HG02973 (cell line): ENCODE measurements around the gene COLQ.
"Not testable (repeated sequence)": the region's sequence is repeated elsewhere in the genome, so short reads cannot be mapped to it uniquely, and the experiment has no call there.

ENCODE experiments used
- ATAC-seq: cut with Tn5 transposase; IDR thresholded peaks from one replicate; pipeline ENCODE4 v1.9.1; 2021; ENCODE audit warnings: moderate library complexity; ENCODE audit not compliant: unreplicated experiment

COLQ gene

GRCh38 chr3:15521573-15521965, at the start of gene COLQ:
TSS of gene COLQ (minus strand) at chr3:15521706. CDS start at chr3:15521625, 81 bp downstream.
- no peak for ATAC-seq

- ATAC-seq, result no peak
Measured at GRCh38 chr3:15563190-15563589, 41.7 kb upstream of the COLQ start.

GRCh38 chr3:15562560-15562959, 41.1 kb upstream of the COLQ start:
- no peak for ATAC-seq

DNA sequence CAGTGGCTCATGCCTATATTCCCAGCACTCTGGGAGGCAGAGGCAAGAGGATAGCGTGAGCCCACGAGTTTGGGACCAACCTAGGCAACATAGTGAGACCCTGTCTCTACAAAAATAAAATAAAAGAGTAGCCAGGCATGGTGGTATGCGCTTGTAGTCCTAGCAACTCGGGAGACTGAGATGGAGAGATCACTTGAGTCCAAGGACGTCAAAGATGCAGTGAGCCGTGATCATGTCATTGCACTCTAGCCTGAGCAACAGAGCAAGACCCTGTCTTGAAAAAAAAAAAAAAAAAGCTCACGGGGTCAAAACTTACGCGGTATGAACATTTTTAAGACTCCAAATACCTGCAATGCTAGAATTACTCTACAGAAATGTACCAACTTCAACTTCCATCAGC, 37.1 kb upstream of the COLQ start:
- no peak for ATAC-seq

DNA sequence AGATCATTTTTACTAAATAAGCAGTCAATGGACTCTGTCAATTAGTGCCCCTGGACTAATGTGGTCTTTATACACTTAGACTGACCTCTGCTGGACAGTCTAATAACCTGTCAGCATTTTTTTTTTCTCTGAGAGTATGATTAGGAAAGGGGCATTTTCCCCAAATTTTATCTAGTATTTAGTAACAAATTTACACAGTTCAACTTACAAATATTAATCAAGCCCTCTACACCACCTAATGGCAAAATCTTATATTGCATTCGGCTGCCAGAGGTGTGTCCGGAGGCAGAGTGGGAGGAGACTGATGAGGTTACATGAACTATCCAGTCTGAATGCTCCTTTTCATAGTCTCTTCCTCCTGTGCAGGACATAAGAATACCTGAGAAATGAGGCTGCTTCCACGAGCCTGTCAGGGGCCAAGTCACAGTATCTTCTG, 36.0 kb upstream of the COLQ start:
- peak; percentile 71 for ATAC-seq

DNA sequence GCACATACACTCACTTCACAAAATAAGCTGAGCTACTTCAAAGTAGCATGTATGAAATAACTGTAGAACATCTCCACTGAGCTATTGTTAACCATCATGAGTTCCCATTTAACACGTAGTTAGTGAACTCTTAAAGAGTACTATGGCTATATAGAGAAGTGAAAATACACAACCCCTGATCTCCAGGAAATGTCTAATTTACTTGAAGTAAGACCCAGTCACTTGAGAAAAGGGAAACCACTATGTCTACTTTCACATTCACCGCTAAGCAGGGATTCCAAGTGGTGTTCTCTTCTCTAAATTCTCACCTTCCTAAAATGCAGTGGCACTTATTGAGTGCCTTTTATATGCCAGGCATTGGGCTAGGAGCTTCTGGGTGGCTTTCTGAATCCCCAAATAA, 35.0 kb upstream of the COLQ start:
- ATAC-seq, result peak; percentile 85

DNA sequence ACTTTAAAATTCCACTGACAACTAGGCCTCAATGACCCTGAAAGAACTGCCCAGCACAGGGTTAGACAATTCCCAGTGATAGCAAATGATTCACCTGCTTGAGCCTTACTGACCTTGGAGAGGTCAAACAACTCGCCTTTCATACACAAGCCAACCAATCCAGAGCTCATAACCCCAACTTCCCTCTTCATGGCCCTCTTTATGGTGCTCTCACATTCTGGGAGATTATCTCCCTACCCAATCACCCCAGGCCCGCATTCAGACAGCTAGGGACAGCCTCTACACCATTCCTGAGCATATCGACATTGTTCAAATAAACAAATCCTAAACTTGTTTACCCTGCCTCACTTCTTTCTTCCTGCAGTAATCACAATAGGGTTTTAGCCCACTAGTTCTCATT, 32.2 kb upstream of the COLQ start:
- no peak for ATAC-seq

- ATAC-seq, result no peak
Measured at GRCh38 chr3:15551902-15552301, 30.4 kb upstream of the COLQ start.

GRCh38 chr3:15549846-15550245, 28.3 kb upstream of the COLQ start:
- ATAC-seq, result no peak

DNA sequence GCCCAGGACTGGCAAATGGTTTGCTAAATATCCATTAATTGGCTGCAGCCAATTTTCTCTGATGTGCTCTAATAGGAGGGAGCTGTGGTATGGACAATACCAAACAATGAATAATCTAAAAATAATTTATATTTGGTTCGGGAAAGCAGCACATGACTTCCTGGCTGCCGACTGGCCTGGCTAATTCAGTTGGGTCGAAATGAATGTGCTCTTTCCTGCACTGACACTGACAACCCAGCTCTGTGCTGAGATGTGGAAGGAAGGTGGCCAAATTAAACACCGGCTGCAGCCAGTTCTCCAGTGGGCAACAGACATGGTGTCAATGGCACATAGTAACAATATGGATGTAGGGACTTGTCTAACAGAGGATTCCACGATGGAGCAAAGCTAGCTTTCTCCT, 21.1 kb upstream of the COLQ start:
- no peak for ATAC-seq

DNA sequence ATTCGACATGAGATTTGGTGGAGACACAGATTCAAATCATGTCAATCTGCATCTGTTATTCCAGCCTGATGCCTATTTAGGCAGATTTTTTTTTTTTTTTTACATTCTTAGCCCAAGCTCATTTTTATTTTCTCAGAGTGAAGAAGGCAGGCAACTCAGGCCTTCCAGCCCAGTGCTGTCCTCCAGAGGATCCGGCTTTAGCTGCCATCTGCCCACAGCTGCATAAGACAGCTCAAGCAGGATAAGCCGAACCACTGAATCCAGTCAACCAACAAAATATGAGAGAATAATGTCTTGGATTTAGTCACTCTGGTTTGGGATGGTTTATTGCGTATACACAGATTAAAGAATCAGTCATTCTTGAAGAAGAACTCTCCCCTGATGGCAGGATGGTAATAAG, 19.9 kb upstream of the COLQ start:
- ATAC-seq, result no peak

GRCh38 chr3:15539066-15539465, 17.6 kb upstream of the COLQ start:
- no peak for ATAC-seq

DNA sequence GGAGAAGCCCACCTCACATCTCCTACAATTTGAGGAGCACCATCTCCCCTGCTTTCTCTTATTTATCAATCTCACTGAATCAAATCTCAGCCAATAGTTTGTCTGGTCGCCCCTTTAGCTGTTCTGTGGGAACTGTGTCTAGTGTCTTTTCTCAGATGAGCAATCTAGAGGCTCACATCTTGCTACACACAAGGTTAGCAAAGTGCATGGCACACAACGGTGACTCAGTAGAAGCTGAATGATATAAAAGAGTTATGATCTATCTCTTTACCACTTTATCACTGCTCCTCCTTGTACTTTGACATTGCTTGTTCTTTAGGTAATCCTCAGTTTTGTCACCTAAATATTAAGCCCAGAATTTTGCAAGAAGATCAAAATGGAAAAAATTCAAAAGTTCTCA, 16.8 kb upstream of the COLQ start:
- ATAC-seq, result no peak

DNA sequence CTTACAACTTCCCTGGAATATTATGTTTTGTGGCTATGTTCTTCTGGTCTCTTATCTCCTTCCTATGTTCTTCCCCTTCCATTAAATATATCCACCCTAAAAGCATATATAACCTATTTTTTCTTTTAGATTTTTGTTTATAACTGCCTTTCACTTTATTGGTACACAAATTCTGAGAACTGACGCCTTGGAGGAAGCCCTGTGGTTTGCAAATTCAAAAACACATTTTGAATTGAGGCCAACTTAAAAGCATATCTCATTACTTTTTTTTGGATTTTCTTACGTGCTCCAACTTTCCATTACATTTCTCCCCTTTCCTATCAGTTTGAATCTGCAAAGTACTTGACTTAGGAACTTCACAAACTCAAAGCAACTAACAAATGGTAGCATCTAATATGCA, 15.3 kb upstream of the COLQ start:
- ATAC-seq, result no peak

DNA sequence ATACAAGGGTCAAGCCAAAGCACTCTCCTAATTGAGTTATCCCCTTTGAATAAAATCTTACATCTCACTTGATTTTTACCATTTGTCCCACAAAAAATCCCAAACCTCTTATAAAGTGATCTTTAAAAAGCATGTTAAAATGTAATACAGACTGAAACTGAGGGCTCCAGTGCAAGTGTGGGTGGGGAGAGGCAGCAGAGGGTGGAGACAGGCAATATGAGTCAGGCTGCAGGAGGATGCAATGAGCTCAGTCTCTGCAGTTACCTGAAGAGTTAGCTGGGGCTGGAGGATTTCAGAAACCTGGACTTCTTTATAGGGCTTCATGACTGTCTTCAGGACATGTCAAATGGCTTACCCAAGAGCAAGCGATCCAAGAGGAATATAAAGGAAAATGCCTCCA, 14.2 kb upstream of the COLQ start:
- ATAC-seq, result no peak

- not testable (repeated sequence) for ATAC-seq
Measured at GRCh38 chr3:15532614-15533013, 11.1 kb upstream of the COLQ start.

DNA sequence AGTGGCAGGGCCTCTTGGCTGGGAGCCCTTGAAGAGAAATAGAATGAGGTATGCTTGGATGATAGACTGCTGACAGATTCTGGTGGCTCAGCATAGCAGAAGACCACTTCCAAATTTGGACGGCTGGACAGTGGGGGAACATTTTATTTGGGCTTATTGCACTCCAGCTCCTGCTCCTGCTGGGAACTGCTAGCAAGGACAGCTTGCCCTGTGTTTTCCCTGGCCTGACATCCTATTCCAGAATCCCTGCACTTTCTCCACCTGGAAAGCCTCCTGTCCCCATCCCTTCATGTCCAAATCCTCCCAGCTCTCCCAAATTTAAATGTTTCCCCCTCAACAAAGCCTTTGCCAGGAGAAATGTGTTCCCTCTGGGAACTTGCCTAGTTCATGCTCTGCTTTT, 9.8 kb upstream of the COLQ start:
- ATAC-seq, result no peak

GRCh38 chr3:15528854-15529537, 7.5 kb upstream of the COLQ start:
- no peak for ATAC-seq

- no peak for ATAC-seq
Measured at GRCh38 chr3:15527031-15527459, 5.5 kb upstream of the COLQ start.

DNA sequence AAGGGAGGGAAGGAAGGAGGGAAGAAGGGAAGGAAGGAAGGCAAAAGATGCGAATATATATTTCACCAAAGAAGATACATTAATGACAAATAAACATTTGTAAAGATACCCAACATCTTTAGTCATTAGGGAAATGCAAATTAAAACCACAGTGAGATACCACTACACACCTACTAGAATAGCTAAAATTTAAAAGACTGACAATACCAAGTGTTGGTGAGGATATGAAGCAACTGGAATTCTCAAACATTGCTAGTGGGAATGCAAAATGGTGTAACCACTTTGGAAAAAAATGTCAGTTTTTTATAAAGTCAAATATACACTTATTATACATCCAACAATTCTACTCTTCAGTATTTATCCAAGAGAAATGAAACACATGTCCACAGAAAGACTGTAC, 4.3 kb upstream of the COLQ start:
- ATAC-seq, result no peak

DNA sequence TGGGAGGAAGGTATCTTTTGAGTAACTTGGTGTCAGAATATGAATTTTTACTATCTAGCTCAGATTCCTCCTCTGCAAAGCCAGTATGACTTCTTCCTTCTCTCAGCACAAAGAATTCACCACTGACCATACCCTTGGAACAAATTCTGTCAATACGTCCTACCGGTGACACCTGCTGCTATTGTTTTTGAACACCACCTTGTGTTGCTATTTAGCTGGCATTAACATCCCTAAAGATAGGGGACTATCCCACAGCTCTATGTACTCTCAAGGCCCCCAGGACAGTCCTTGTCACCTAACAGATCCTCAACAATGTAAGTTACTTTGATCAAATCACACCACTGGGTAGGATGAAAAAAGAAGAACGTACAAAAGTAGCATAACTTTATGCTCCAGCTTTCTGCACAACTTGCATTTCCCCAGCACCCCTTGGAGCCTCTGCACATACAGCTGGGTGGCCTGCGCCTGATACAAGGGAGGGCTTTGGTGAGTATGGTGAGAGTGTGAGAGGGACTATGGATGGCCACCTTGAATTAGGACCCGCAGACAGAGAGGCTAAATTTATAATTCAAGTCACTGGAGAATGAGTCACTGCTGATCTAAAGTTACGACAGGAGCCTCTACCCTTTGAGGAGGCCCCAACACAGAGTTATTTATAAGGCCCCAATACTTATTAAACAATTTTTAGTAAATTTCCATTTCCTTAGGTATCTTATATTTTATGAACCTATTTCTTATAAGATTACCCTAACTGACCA, 2.3 kb upstream of the COLQ start:
- ATAC-seq, result no peak

- no peak for ATAC-seq
Measured at GRCh38 chr3:15522016-15522415, 510 bp upstream of the COLQ start.
